ENCODE results near the gene ARMC10.
"Not testable (repeated sequence)": the region's sequence is repeated elsewhere in the genome, so short reads cannot be mapped to it uniquely, and the experiment has no call there.

ARMC10 gene

DNA sequence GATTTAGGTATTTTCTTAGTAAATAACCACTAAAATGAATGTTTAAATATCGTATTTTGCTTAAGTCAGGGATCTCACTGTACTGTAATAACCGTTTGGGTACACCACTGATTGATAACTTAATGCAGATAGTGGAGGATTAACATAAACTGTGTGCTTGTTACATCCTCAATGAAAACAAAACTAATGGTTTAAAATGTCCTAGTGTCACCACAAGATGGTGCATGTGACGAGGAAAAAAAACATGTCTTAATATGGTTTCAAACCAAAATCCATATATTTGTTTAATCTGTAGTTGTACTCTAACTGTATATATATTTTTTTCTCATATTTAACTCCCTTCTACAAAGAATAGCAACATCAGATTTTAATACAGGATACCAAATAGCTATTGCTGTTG, 19.2 kb downstream of the ARMC10 start:
- no peak for DNase-seq (ENCODE audit: low spot score)
- no peaks in the 10 kb centered on the region for H3K4me1 Mint-ChIP-seq (ENCODE audit: low read depth)
- no peaks in the 10 kb centered on the region for H3K9me3 Mint-ChIP-seq
- H3K36me3 Mint-ChIP-seq (ENCODE audit: low read depth), result peaks cover 37% of the 10 kb centered on the region
- no peaks in the 10 kb centered on the region for H3K27me3 Mint-ChIP-seq (ENCODE audit: low read depth)
- H3K4me3 Mint-ChIP-seq, result no peak overlapping the region
- H3K27ac Mint-ChIP-seq, result no peak overlapping the region

GRCh38 chr7:103095558-103095957, 20.6 kb downstream of the ARMC10 start:
- DNase-seq (ENCODE audit: low spot score); H3K9me3 Mint-ChIP-seq; H3K4me1 Mint-ChIP-seq (ENCODE audit: low read depth); H3K4me3 Mint-ChIP-seq; H3K27me3 Mint-ChIP-seq (ENCODE audit: low read depth); H3K27ac Mint-ChIP-seq: not testable (repeated sequence)
- H3K36me3 Mint-ChIP-seq (ENCODE audit: low read depth), result peaks cover 39% of the 10 kb centered on the region

DNA sequence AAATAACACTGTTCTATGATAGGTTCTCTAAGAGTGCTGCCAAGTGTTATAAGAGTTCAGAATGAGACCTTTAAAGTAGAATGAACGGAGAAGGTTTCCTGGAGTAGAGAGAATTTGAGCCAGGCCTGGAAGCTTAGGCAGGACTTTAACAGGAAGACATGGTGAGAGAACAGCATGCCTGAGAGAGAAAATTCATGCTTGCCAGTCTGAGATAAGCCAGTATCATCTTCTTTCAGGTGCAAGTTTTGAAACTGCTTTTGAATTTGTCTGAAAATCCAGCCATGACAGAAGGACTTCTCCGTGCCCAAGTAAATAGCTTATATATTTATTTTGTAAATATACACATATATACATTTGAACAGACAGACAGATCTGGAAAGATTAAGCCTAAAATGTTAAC, 22.1 kb downstream of the ARMC10 start:
- H3K27ac Mint-ChIP-seq, result no peak overlapping the region

GRCh38 chr7:103100348-103100747, 25.4 kb downstream of the ARMC10 start:
- H3K27me3 Mint-ChIP-seq (ENCODE audit: low read depth), result no peaks in the 10 kb centered on the region
- H3K27ac Mint-ChIP-seq, result no peak overlapping the region
- no peaks in the 10 kb centered on the region for H3K4me1 Mint-ChIP-seq (ENCODE audit: low read depth)
- no peaks in the 10 kb centered on the region for H3K9me3 Mint-ChIP-seq
- no peak overlapping the region for H3K4me3 Mint-ChIP-seq
- DNase-seq (ENCODE audit: low spot score), result no peak
- H3K36me3 Mint-ChIP-seq (ENCODE audit: low read depth), result peaks cover 28% of the 10 kb centered on the region

More for the DNA sequence above, 22.1 kb downstream of the ARMC10 start:
- Mint-ChIP-seq H3K9me3 (no peaks in the 10 kb centered on the region), H3K36me3 (ENCODE audit: low read depth) (peaks cover 40% of the 10 kb centered on the region), H3K27me3 (ENCODE audit: low read depth) (no peaks in the 10 kb centered on the region), H3K4me1 (ENCODE audit: low read depth) (no peaks in the 10 kb centered on the region), H3K4me3 (no peak overlapping the region)
- DNase-seq (ENCODE audit: low spot score), result no peak

DNA sequence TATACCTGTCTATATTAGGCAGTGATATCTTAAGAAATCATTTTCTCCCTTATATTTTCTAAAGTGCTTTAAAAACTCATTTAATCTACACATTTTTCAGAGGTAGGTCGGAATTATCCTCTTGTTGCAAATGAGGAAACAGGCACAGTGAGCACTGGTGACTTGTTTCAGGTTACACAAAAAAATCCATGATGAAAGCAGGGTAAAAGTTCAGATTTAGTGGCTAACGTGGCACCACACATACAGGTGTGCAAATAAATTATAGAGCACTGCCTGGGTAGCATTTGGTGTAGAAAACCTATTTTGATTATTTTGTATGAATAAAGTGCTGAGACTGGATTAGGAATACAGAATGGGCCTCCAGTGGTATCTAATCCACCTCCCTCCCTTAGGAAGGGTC, 26.6 kb downstream of the ARMC10 start:
- H3K4me1 Mint-ChIP-seq (ENCODE audit: low read depth), result no peaks in the 10 kb centered on the region
- no peak overlapping the region for H3K27ac Mint-ChIP-seq
- peaks cover 26% of the 10 kb centered on the region for H3K36me3 Mint-ChIP-seq (ENCODE audit: low read depth)
- H3K9me3 Mint-ChIP-seq, result no peaks in the 10 kb centered on the region
- no peak for DNase-seq (ENCODE audit: low spot score)
- no peaks in the 10 kb centered on the region for H3K27me3 Mint-ChIP-seq (ENCODE audit: low read depth)
- H3K4me3 Mint-ChIP-seq, result no peak overlapping the region

- no peak overlapping the region for H3K4me3 Mint-ChIP-seq
- no peak overlapping the region for H3K27ac Mint-ChIP-seq
- no peaks in the 10 kb centered on the region for H3K27me3 Mint-ChIP-seq (ENCODE audit: low read depth)
- no peak for DNase-seq (ENCODE audit: low spot score)
- H3K9me3 Mint-ChIP-seq, result peaks cover 19% of the 10 kb centered on the region
- peaks cover 48% of the 10 kb centered on the region for H3K36me3 Mint-ChIP-seq (ENCODE audit: low read depth)
- peaks cover 14% of the 10 kb centered on the region for H3K4me1 Mint-ChIP-seq (ENCODE audit: low read depth)
Observed at GRCh38 chr7:103106005-103106702, 31.2 kb downstream of the ARMC10 start.

DNA sequence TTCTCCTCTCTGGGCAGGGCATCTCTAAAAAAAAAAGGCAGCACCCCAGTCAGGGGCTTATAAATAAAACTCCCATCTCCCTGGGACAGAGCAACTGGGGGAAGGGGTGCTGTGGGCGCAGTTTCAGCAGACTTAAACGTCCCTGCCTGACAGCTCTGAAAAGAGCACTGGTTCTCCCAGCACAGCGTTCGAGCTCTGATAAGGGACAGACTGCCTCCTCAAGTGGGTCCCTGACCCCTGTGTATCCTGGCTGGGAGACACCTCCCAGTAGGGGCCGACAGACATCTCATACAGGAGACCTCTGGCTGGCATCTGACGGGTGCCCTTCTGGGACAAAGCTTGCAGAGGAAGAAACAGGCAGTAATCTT, 31.7 kb downstream of the ARMC10 start:
- not testable (repeated sequence) for DNase-seq (ENCODE audit: low spot score); H3K27me3 Mint-ChIP-seq (ENCODE audit: low read depth); H3K27ac Mint-ChIP-seq; H3K4me3 Mint-ChIP-seq
- Mint-ChIP-seq H3K4me1 (ENCODE audit: low read depth) (peaks cover 14% of the 10 kb centered on the region), H3K36me3 (ENCODE audit: low read depth) (peaks cover 51% of the 10 kb centered on the region), H3K9me3 (peaks cover 20% of the 10 kb centered on the region)

- peaks cover 19% of the 10 kb centered on the region for H3K4me1 Mint-ChIP-seq (ENCODE audit: low read depth)
- no peaks in the 10 kb centered on the region for H3K27me3 Mint-ChIP-seq (ENCODE audit: low read depth)
- no peak overlapping the region for H3K4me3 Mint-ChIP-seq
- no peak for DNase-seq (ENCODE audit: low spot score)
- H3K27ac Mint-ChIP-seq, result no peak overlapping the region
- peaks cover 45% of the 10 kb centered on the region for H3K36me3 Mint-ChIP-seq (ENCODE audit: low read depth)
- peaks cover 20% of the 10 kb centered on the region for H3K9me3 Mint-ChIP-seq
Observed at GRCh38 chr7:103113164-103113563, 38.2 kb downstream of the ARMC10 start.

DNA sequence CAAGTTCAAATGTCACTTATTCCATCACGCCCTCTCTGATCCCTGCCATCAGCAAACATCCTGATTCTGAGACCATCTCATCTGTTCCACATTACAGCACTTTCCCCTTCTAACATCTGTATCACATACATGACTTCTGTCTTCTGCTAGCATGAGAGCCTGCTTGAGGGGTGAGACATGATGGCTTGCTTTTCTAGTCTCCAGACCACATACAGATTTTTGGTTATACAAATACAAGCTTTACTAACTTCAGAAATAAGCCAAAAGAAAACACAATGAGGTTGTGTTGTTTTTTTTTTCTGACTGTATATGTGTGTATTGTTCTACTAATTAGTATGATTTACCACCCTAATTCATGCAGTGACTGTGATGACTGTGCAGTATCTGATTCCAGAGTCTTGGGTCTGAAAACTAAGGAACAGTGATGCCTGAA, 39.7 kb downstream of the ARMC10 start:
- no peak overlapping the region for H3K4me3 Mint-ChIP-seq
- no peak for DNase-seq (ENCODE audit: low spot score)
- peaks cover 16% of the 10 kb centered on the region for H3K9me3 Mint-ChIP-seq
- H3K4me1 Mint-ChIP-seq (ENCODE audit: low read depth), result peaks cover 6% of the 10 kb centered on the region
- H3K36me3 Mint-ChIP-seq (ENCODE audit: low read depth), result peaks cover 32% of the 10 kb centered on the region
- no peaks in the 10 kb centered on the region for H3K27me3 Mint-ChIP-seq (ENCODE audit: low read depth)
- H3K27ac Mint-ChIP-seq, result no peak overlapping the region

DNA sequence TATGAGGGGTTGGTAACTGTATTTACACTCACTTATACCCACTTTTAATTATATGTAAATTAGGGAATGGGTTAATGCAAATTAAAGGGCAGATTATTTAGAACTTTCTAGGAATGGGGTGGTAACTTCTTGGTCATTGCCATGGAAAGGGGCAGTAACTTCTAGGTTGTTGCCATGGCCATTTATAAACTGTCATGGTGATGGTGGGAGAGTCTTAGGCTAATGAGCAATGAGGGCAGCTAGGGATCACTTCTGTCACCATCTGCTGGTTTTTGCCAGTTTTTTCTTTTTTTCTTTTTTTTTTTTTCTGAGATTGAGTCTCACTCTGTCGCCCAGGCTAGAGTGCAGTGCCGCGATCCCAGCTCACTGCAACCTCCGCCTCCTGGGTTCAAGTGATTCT, 40.8 kb downstream of the ARMC10 start:
- no peak for DNase-seq (ENCODE audit: low spot score)
- Mint-ChIP-seq H3K27me3 (ENCODE audit: low read depth) (no peaks in the 10 kb centered on the region), H3K4me1 (ENCODE audit: low read depth) (peaks cover 5% of the 10 kb centered on the region), H3K36me3 (ENCODE audit: low read depth) (peaks cover 23% of the 10 kb centered on the region), H3K27ac (no peak overlapping the region), H3K4me3 (no peak overlapping the region), H3K9me3 (peaks cover 5% of the 10 kb centered on the region)

- Mint-ChIP-seq H3K9me3 (no peaks in the 10 kb centered on the region), H3K4me1 (ENCODE audit: low read depth) (peaks cover 5% of the 10 kb centered on the region), H3K36me3 (ENCODE audit: low read depth) (peaks cover 22% of the 10 kb centered on the region), H3K4me3 (no peak overlapping the region), H3K27me3 (ENCODE audit: low read depth) (no peaks in the 10 kb centered on the region), H3K27ac (no peak overlapping the region)
- DNase-seq (ENCODE audit: low spot score), result no peak
Observed at GRCh38 chr7:103116511-103116910, 41.6 kb downstream of the ARMC10 start.

GRCh38 chr7:103116991-103117390, 42.1 kb downstream of the ARMC10 start:
- H3K4me3 Mint-ChIP-seq, result no peak overlapping the region
- H3K27ac Mint-ChIP-seq, result no peak overlapping the region
- DNase-seq (ENCODE audit: low spot score), result no peak
- H3K27me3 Mint-ChIP-seq (ENCODE audit: low read depth), result no peaks in the 10 kb centered on the region
- H3K9me3 Mint-ChIP-seq, result no peaks in the 10 kb centered on the region
- H3K4me1 Mint-ChIP-seq (ENCODE audit: low read depth), result peaks cover 5% of the 10 kb centered on the region
- H3K36me3 Mint-ChIP-seq (ENCODE audit: low read depth), result peaks cover 20% of the 10 kb centered on the region

DNA sequence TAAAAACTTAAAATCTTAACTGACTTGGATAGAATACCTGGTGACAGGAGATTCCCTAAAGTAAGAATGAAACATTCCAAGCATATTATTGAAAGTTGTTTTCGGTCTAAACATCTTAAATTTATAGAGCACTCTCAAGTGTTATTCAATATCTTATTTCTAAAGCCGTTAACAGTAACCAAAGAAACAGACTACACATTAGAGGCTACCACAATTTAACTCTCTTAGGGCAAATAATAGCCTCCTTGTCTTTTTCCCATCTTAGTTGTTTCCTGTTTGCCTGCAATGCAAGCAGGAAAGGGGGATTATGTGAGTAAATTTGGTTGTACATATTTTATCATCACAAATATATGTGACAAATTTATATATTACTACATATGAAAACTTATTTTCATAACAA, 42.5 kb downstream of the ARMC10 start:
- no peaks in the 10 kb centered on the region for H3K27me3 Mint-ChIP-seq (ENCODE audit: low read depth)
- H3K4me1 Mint-ChIP-seq (ENCODE audit: low read depth), result peaks cover 5% of the 10 kb centered on the region
- H3K36me3 Mint-ChIP-seq (ENCODE audit: low read depth), result peaks cover 20% of the 10 kb centered on the region
- no peak for DNase-seq (ENCODE audit: low spot score)
- H3K9me3 Mint-ChIP-seq, result no peaks in the 10 kb centered on the region
- H3K27ac Mint-ChIP-seq, result no peak overlapping the region
- no peak overlapping the region for H3K4me3 Mint-ChIP-seq

- Mint-ChIP-seq H3K27ac (no peak overlapping the region), H3K9me3 (no peaks in the 10 kb centered on the region), H3K4me1 (ENCODE audit: low read depth) (no peaks in the 10 kb centered on the region), H3K4me3 (no peak overlapping the region), H3K36me3 (ENCODE audit: low read depth) (peaks cover 11% of the 10 kb centered on the region), H3K27me3 (ENCODE audit: low read depth) (no peaks in the 10 kb centered on the region)
- DNase-seq (ENCODE audit: low spot score), result no peak
Observed at GRCh38 chr7:103119791-103120291, 44.9 kb downstream of the ARMC10 start.

DNA sequence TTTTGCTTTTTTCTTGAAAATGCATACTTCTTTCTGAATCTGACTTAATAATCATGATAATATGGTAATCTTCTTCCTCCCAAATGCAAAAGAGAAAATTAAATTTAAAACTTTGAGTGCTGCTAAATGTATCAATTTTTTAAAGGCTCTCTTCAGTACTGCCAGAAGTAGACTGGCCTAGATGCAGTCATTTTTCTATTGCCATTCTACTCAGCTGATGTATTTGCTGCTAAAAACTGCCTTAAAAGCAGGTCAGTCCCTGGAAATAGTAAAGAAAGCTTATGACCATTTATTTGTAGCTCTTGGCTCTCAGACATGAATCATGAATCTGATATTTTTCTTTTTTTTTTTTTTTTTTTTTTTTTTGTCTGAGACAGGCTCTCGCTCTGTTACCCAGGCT, 45.4 kb downstream of the ARMC10 start:
- Mint-ChIP-seq H3K27me3 (ENCODE audit: low read depth) (no peaks in the 10 kb centered on the region), H3K9me3 (no peaks in the 10 kb centered on the region), H3K36me3 (ENCODE audit: low read depth) (peaks cover 11% of the 10 kb centered on the region), H3K4me1 (ENCODE audit: low read depth) (no peaks in the 10 kb centered on the region), H3K4me3 (no peak overlapping the region), H3K27ac (no peak overlapping the region)
- no peak for DNase-seq (ENCODE audit: low spot score)
